WTC11 (cell line): ENCODE data around the gene MYG1. TPM values are rescaled to one million over a fixed set of nuclear protein-coding genes. Genes with fewer than 3 reads are reported as not detected.
A peak's percentile ranks its signal among the peaks of the same experiment; 100 is the strongest.

Experiments
- ATAC-seq: fragments of 200-7000 bp; cut with Tn5 transposase; 2 replicates; pipeline ENCODE4 v1.10.0; 2021; ENCODE audit warnings: mild to moderate bottlenecking, moderate library complexity
- Bru-seq: library from RNA; stranded (reverse); fragments of 400-500 nt; gene quantifications from one replicate; lab custom pipeline; 2021; lab: Mats Ljungman, UMichigan
- CTCF ChIA-PET: fragments of 300-600 bp; sonication (Branson Sonifier 250); formaldehyde crosslinking; loops from one replicate; lab custom pipeline; 2021; ENCODE audit warnings: antibody characterized with exemption; lab: Charles Lee
- POLR2A ChIA-PET: fragments of 350-600 bp; sonication (Branson Sonifier 250); formaldehyde crosslinking; loops from one replicate; lab custom pipeline; 2021; ENCODE audit warnings: antibody characterized with exemption; lab: Charles Lee
- DNase-seq: peaks from one replicate; pipeline ENCODE4 v3.0.0; 2021; ENCODE audit warnings: low spot score
- H3K27ac Mint-ChIP-seq: 2 replicates; pipeline ENCODE4 v1.8.0; 2021; ENCODE audit warnings: mixed read lengths
- H3K27me3 Mint-ChIP-seq: 2 replicates; pipeline ENCODE4 v1.8.0; 2021; ENCODE audit warnings: low read depth, mild to moderate bottlenecking, moderate library complexity, mixed read lengths
- H3K36me3 Mint-ChIP-seq: 2 replicates; pipeline ENCODE4 v1.8.0; 2021; ENCODE audit warnings: mixed read lengths
- H3K4me1 Mint-ChIP-seq: 2 replicates; pipeline ENCODE4 v1.8.0; 2022; ENCODE audit warnings: mixed read lengths
- H3K4me3 Mint-ChIP-seq: 2 replicates; pipeline ENCODE4 v1.8.0; 2021; ENCODE audit warnings: mild to moderate bottlenecking, moderate library complexity, mixed read lengths
- H3K9me3 Mint-ChIP-seq: 2 replicates; pipeline ENCODE4 v1.8.0; 2021; ENCODE audit warnings: mixed read lengths
- CREM ChIP-seq: sonication (generic); formaldehyde crosslinking; IDR thresholded peaks from 2 replicates; pipeline ENCODE4 v1.8.1; 2022; ENCODE audit warnings: mild to moderate bottlenecking, missing genetic modification reagents, moderate library complexity
- FOXK1 ChIP-seq: sonication (generic); formaldehyde crosslinking; IDR thresholded peaks from 2 replicates; pipeline ENCODE4 v1.8.0; 2022; ENCODE audit warnings: mild to moderate bottlenecking, moderate library complexity, missing genetic modification reagents
- IRF2 ChIP-seq: sonication (generic); formaldehyde crosslinking; IDR thresholded peaks from 2 replicates; pipeline ENCODE4 v1.8.0; 2022; ENCODE audit warnings: low read depth, missing genetic modification reagents, borderline replicate concordance
- KAT7 ChIP-seq: sonication (generic); formaldehyde crosslinking; IDR thresholded peaks from 2 replicates; pipeline ENCODE4 v1.8.1; 2023; ENCODE audit warnings: missing genetic modification reagents, mild to moderate bottlenecking, borderline replicate concordance
- NFATC4 ChIP-seq: fragments of 250-450 bp; sonication (Bioruptor Pico); IDR thresholded peaks from 2 replicates; pipeline ENCODE4 v1.9.0; 2021; ENCODE audit warnings: mild to moderate bottlenecking
- TEAD4 ChIP-seq: sonication (generic); formaldehyde crosslinking; IDR thresholded peaks from 2 replicates; pipeline ENCODE4 v1.8.0; 2022; ENCODE audit warnings: mild to moderate bottlenecking, missing genetic modification reagents
- TP53 ChIP-seq: sonication (generic); formaldehyde crosslinking; IDR thresholded peaks from 2 replicates; pipeline ENCODE4 v1.8.1; 2023; ENCODE audit warnings: mild to moderate bottlenecking, missing genetic modification reagents
- long read RNA-seq, 3 experiments: library from RNA in 1 of 3; library from capped mRNA in 1 of 3; library from polyadenylated mRNA in 1 of 3; unstranded in 2 of 3; stranded (forward) in 1 of 3; transcript quantifications; one replicate each; pipeline ENCODE4 v2.0.0, GENCODE V29; 2021
- total RNA-seq: library from RNA; stranded (reverse); gene quantifications from 3 replicates; pipeline ENCODE4 v1.2.3, GENCODE V29; 2021
- TF ChIP-seq, protein P1 (sequence below): sonication (generic); formaldehyde crosslinking; IDR thresholded peaks from 2 replicates; pipeline ENCODE4 v1.8.1; 2023; ENCODE audit warnings: mild to moderate bottlenecking, missing genetic modification reagents, borderline replicate concordance
- TF ChIP-seq, protein P2 (sequence below): sonication (generic); formaldehyde crosslinking; IDR thresholded peaks from 2 replicates; pipeline ENCODE4 v1.8.0; 2022; ENCODE audit warnings: missing genetic modification reagents
- TF ChIP-seq, protein P3 (sequence below): fragments of 250-450 bp; sonication (Bioruptor Pico); IDR thresholded peaks from 2 replicates; pipeline ENCODE4 v1.9.0; 2021; ENCODE audit warnings: mild to moderate bottlenecking
- TF ChIP-seq, protein P4 (sequence below): sonication (generic); formaldehyde crosslinking; IDR thresholded peaks from 2 replicates; pipeline ENCODE4 v1.8.0; 2022; ENCODE audit warnings: mild to moderate bottlenecking, missing genetic modification reagents
- TF ChIP-seq, protein P5 (sequence below): fragments of 250-450 bp; sonication (Bioruptor Pico); IDR thresholded peaks from 2 replicates; pipeline ENCODE4 v1.8.0; 2021; ENCODE audit warnings: mild to moderate bottlenecking
- TF ChIP-seq, protein P6 (sequence below): sonication (generic); formaldehyde crosslinking; IDR thresholded peaks from 2 replicates; pipeline ENCODE4 v1.8.0; 2022; ENCODE audit warnings: mild to moderate bottlenecking, missing genetic modification reagents

Gene MYG1, protein sequence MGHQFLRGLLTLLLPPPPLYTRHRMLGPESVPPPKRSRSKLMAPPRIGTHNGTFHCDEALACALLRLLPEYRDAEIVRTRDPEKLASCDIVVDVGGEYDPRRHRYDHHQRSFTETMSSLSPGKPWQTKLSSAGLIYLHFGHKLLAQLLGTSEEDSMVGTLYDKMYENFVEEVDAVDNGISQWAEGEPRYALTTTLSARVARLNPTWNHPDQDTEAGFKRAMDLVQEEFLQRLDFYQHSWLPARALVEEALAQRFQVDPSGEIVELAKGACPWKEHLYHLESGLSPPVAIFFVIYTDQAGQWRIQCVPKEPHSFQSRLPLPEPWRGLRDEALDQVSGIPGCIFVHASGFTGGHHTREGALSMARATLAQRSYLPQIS
- total RNA-seq (84.7 to 93.1 TPM (median 92.8 TPM) in 3 replicates), Bru-seq, nascent RNA (percentile 71 among the genes with signal in this experiment)
- long read RNA-seq, experiment 1, transcript C12orf10-201 (7 exons, 1,192 nt) = major isoform, 77 of 97 reads
- long read RNA-seq, experiment 1, partial matches to known transcripts = 1 of 97 reads
- long read RNA-seq, experiment 1, other reads (novel, unspliced or antisense) = 11 of 97 reads
- long read RNA-seq, experiment 2, transcript C12orf10-201 (7 exons, 1,192 nt) = major isoform, 65 of 93 reads
- long read RNA-seq, experiment 2, transcript C12orf10-202 (2 exons, 513 nt) = minor isoform, 6 of 93 reads
- long read RNA-seq, experiment 2, partial matches to known transcripts = 6 of 93 reads
- long read RNA-seq, experiment 2, other reads (novel, unspliced or antisense) = 7 of 93 reads
- long read RNA-seq, experiment 3, transcript C12orf10-205 (6 exons, 1,369 nt) = minor isoform, 10 of 159 reads
- long read RNA-seq, experiment 3, transcript C12orf10-201 (7 exons, 1,192 nt) = major isoform, 130 of 159 reads
- long read RNA-seq, experiment 3, partial matches to known transcripts = 3 of 159 reads
- long read RNA-seq, experiment 3, other reads (novel, unspliced or antisense) = 8 of 159 reads

DNA sequence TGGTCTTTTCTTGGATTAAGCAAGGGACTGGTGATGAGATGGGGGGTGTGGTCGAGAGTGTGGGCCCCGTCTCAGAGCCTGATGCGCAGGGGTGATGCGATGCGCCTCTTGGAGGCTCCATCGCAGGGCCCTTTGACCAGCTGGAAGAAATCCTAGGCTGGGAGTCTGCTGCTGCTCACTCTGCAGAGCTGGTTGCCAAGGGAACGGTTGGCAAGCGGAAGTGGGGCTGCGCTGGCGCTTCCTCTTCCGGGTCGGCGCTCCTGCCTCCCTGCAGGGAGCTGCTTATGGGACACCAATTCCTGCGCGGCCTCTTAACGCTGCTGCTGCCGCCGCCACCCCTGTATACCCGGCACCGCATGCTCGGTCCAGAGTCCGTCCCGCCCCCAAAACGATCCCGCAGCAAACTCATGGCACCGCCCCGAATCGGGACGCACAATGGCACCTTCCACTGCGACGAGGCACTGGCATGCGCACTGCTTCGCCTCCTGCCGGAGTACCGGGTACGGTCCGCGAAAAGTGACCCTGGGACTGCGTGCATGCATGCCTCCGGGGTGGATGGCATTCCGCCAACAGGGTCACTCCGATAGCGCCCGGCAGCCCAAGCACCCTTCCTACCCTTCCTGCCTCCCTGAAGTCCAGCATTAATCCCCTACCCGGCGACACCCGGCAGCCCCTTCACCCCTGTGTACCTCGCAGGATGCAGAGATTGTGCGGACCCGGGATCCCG is at the start of gene MYG1:
Gene MYG1, plus strand, starts transcription at position 242 of the 727 bp plus-strand sequence. Its CDS starts 43 bp downstream, at position 285.
- Mint-ChIP-seq H3K4me3 (peak within 1 kb of the TSS; percentile 87), H3K27me3 (no peaks in the 10 kb centered on the region), H3K36me3 (peaks cover 32% of the 10 kb centered on the region), H3K4me1 (peaks cover 28% of the 10 kb centered on the region), H3K9me3 (no peaks in the 10 kb centered on the region), H3K27ac (peak within 1 kb of the TSS; percentile 82)
- POLR2A ChIA-PET = interaction anchor here (0.5 to 2.5 kb wide), 4 partner anchors 22 to 202 kb away, joined by 3 to 8 read pairs (median 4); partner anchors contain the start of genes AAAS, ESPL1 and TARBP2
- DNase-seq (peak; percentile 89), ATAC-seq (peak; percentile 77)
- CTCF ChIA-PET = interaction anchor here (0.7 to 3.6 kb wide), 19 partner anchors 9 to 251 kb away, joined by 3 to 66 read pairs (median 4); partner anchors contain the start of genes AAAS, CSAD and ZNF740
- peak; percentile 92 for TF ChIP-seq FOXK1 (CRISPR knock-in tag)
- TF ChIP-seq, protein P1, sequence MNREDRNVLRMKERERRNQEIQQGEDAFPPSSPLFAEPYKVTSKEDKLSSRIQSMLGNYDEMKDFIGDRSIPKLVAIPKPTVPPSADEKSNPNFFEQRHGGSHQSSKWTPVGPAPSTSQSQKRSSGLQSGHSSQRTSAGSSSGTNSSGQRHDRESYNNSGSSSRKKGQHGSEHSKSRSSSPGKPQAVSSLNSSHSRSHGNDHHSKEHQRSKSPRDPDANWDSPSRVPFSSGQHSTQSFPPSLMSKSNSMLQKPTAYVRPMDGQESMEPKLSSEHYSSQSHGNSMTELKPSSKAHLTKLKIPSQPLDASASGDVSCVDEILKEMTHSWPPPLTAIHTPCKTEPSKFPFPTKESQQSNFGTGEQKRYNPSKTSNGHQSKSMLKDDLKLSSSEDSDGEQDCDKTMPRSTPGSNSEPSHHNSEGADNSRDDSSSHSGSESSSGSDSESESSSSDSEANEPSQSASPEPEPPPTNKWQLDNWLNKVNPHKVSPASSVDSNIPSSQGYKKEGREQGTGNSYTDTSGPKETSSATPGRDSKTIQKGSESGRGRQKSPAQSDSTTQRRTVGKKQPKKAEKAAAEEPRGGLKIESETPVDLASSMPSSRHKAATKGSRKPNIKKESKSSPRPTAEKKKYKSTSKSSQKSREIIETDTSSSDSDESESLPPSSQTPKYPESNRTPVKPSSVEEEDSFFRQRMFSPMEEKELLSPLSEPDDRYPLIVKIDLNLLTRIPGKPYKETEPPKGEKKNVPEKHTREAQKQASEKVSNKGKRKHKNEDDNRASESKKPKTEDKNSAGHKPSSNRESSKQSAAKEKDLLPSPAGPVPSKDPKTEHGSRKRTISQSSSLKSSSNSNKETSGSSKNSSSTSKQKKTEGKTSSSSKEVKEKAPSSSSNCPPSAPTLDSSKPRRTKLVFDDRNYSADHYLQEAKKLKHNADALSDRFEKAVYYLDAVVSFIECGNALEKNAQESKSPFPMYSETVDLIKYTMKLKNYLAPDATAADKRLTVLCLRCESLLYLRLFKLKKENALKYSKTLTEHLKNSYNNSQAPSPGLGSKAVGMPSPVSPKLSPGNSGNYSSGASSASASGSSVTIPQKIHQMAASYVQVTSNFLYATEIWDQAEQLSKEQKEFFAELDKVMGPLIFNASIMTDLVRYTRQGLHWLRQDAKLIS (CRISPR knock-in tag) = peak; percentile 39; the same call in 1 of the 2 replicates
- 0 out of 2 replicates have a peak, but pooled peaks have one; percentile 28 for TF ChIP-seq IRF2 (CRISPR knock-in tag)
- TF ChIP-seq CREM (CRISPR knock-in tag) = peak; percentile 79; the same call in 1 of the 2 replicates
- TF ChIP-seq, protein P2, sequence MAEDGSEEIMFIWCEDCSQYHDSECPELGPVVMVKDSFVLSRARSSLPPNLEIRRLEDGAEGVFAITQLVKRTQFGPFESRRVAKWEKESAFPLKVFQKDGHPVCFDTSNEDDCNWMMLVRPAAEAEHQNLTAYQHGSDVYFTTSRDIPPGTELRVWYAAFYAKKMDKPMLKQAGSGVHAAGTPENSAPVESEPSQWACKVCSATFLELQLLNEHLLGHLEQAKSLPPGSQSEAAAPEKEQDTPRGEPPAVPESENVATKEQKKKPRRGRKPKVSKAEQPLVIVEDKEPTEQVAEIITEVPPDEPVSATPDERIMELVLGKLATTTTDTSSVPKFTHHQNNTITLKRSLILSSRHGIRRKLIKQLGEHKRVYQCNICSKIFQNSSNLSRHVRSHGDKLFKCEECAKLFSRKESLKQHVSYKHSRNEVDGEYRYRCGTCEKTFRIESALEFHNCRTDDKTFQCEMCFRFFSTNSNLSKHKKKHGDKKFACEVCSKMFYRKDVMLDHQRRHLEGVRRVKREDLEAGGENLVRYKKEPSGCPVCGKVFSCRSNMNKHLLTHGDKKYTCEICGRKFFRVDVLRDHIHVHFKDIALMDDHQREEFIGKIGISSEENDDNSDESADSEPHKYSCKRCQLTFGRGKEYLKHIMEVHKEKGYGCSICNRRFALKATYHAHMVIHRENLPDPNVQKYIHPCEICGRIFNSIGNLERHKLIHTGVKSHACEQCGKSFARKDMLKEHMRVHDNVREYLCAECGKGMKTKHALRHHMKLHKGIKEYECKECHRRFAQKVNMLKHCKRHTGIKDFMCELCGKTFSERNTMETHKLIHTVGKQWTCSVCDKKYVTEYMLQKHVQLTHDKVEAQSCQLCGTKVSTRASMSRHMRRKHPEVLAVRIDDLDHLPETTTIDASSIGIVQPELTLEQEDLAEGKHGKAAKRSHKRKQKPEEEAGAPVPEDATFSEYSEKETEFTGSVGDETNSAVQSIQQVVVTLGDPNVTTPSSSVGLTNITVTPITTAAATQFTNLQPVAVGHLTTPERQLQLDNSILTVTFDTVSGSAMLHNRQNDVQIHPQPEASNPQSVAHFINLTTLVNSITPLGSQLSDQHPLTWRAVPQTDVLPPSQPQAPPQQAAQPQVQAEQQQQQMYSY (CRISPR knock-in tag) = no peak
- peak; percentile 76; the same call in 1 of the 2 replicates for TF ChIP-seq TP53 (CRISPR knock-in tag)
- TF ChIP-seq, protein P3, sequence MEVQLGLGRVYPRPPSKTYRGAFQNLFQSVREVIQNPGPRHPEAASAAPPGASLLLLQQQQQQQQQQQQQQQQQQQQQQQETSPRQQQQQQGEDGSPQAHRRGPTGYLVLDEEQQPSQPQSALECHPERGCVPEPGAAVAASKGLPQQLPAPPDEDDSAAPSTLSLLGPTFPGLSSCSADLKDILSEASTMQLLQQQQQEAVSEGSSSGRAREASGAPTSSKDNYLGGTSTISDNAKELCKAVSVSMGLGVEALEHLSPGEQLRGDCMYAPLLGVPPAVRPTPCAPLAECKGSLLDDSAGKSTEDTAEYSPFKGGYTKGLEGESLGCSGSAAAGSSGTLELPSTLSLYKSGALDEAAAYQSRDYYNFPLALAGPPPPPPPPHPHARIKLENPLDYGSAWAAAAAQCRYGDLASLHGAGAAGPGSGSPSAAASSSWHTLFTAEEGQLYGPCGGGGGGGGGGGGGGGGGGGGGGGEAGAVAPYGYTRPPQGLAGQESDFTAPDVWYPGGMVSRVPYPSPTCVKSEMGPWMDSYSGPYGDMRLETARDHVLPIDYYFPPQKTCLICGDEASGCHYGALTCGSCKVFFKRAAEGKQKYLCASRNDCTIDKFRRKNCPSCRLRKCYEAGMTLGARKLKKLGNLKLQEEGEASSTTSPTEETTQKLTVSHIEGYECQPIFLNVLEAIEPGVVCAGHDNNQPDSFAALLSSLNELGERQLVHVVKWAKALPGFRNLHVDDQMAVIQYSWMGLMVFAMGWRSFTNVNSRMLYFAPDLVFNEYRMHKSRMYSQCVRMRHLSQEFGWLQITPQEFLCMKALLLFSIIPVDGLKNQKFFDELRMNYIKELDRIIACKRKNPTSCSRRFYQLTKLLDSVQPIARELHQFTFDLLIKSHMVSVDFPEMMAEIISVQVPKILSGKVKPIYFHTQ (CRISPR knock-in tag) = no peak
- TF ChIP-seq NFATC4 (CRISPR knock-in tag) = peak; percentile 56; the same call in 1 of the 2 replicates
- TF ChIP-seq TEAD4 (CRISPR knock-in tag) = 0 out of 2 replicates have a peak, but pooled peaks have one; percentile 29
- TF ChIP-seq, protein P4, sequence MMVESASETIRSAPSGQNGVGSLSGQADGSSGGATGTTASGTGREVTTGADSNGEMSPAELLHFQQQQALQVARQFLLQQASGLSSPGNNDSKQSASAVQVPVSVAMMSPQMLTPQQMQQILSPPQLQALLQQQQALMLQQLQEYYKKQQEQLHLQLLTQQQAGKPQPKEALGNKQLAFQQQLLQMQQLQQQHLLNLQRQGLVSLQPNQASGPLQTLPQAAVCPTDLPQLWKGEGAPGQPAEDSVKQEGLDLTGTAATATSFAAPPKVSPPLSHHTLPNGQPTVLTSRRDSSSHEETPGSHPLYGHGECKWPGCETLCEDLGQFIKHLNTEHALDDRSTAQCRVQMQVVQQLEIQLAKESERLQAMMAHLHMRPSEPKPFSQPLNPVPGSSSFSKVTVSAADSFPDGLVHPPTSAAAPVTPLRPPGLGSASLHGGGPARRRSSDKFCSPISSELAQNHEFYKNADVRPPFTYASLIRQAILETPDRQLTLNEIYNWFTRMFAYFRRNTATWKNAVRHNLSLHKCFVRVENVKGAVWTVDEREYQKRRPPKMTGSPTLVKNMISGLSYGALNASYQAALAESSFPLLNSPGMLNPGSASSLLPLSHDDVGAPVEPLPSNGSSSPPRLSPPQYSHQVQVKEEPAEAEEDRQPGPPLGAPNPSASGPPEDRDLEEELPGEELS (CRISPR knock-in tag) = peak; percentile 64; the same call in 1 of the 2 replicates
- TF ChIP-seq, protein P5, sequence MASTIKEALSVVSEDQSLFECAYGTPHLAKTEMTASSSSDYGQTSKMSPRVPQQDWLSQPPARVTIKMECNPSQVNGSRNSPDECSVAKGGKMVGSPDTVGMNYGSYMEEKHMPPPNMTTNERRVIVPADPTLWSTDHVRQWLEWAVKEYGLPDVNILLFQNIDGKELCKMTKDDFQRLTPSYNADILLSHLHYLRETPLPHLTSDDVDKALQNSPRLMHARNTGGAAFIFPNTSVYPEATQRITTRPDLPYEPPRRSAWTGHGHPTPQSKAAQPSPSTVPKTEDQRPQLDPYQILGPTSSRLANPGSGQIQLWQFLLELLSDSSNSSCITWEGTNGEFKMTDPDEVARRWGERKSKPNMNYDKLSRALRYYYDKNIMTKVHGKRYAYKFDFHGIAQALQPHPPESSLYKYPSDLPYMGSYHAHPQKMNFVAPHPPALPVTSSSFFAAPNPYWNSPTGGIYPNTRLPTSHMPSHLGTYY (CRISPR knock-in tag) = peak; percentile 50; the same call in 1 of the 2 replicates
- TF ChIP-seq KAT7 (CRISPR knock-in tag) = peak; percentile 55; the same call in 1 of the 2 replicates
- TF ChIP-seq, protein P6, sequence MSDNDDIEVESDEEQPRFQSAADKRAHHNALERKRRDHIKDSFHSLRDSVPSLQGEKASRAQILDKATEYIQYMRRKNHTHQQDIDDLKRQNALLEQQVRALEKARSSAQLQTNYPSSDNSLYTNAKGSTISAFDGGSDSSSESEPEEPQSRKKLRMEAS (CRISPR knock-in tag) = peak; percentile 95
